NOMO-1 (cell line): ENCODE measurements around the gene ST8SIA1.
A peak's percentile ranks its signal among the peaks of the same experiment; 100 is the strongest.
"Not testable (repeated sequence)": the region's sequence is repeated elsewhere in the genome, so short reads cannot be mapped to it uniquely, and the experiment has no call there.

Source experiments
- DNase-seq, 2 experiments: peaks; one replicate each; lab custom pipeline; 2025; ENCODE audit not compliant: unreplicated experiment in 2 of 2; lab: John Stamatoyannopoulos, UW

ST8SIA1 gene, protein sequence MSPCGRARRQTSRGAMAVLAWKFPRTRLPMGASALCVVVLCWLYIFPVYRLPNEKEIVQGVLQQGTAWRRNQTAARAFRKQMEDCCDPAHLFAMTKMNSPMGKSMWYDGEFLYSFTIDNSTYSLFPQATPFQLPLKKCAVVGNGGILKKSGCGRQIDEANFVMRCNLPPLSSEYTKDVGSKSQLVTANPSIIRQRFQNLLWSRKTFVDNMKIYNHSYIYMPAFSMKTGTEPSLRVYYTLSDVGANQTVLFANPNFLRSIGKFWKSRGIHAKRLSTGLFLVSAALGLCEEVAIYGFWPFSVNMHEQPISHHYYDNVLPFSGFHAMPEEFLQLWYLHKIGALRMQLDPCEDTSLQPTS

DNA sequence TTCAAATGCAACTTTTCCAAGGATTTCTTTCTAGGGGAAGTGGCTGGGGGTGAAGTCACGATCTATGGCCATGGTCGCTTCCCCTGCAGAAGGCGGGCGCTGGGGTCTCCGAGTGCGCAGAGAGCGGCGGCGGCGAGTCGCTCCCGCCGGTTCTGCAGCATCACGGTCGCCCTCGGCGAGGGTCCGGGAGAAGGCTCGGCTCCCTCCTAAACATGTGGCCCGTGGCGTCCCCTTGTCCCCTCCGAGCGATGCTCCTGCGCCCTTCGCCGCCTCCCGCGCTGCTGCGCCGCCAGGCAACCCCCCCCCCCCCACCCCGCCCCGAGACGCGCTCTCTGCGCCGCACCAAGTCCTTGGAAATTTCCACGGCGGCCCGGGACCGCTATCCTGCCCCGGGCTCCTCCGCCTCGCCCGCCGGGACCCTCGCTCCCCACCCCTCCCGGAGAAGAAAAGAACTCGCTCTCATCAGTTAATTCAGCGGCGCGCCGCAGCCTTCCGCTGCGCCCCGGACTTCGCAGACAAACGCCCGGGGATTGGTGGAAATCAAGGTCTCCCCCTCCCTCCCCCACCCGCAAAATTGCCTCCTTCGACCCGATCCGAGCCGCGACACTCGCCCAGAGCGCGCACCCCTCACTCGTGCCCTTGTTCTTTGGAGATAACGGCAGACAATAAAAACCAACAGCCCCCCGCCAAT, at the start of gene ST8SIA1:
Gene ST8SIA1 (minus strand): TSS at position 298 of the 691 bp plus-strand sequence. CDS start 475 bp downstream, outside the sequence.
- DNase-seq, result no peak

DNA sequence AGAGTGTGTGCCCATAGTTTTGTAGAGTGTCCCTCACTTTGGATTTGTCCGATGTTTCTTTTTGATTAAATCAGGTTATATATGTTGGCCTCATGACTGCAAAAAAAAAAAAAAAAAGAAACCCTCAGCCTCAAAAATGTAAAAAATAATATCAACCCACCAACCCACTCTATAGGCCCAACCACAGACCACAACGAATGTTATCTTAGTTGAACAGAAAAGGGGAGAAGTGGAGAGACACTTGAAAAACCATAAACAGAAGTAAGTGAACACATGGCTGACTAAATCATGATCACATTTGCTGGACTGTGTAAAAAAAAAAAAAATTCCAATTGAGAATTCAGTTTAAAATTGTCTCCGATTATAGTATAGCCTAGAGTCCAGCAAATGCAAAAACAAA, 45.5 kb upstream of the ST8SIA1 start:
- DNase-seq, result no peak

DNA sequence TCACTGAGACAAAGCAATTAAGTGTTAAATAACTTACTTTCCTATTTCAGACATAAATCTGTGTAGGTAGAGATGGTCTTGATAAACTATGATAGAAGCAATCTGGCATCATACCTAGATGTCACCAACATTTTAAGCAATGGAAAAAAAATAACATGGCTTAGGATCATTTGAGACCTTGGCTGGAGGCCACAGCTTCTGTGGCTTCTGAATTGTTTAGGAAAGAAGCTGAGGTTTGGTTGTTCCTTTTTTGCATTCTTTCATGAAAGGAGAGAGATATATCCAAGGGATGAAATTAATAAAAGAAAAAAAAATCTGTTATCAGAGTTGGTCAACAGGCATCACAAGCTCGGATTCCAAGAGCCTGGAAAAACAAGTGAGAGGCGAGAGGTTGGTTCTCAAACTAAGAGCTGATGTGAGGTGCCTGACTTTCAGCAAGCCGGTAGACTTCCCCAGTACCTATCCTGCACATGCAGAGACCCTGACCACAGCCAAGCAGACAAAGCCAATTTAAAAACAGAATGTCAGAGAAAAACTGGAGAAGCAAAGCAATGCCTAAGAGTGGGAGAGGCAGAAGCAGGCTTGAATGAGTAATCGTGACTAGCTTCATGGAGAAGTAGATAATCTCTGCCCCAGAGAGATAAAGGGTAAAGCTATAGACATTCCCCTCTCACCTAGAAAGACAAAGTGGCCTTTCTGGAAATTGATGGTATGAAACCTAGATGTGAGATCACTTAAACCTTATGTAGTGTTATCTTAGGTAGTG, 43.4 kb upstream of the ST8SIA1 start:
- no peak for DNase-seq

DNA sequence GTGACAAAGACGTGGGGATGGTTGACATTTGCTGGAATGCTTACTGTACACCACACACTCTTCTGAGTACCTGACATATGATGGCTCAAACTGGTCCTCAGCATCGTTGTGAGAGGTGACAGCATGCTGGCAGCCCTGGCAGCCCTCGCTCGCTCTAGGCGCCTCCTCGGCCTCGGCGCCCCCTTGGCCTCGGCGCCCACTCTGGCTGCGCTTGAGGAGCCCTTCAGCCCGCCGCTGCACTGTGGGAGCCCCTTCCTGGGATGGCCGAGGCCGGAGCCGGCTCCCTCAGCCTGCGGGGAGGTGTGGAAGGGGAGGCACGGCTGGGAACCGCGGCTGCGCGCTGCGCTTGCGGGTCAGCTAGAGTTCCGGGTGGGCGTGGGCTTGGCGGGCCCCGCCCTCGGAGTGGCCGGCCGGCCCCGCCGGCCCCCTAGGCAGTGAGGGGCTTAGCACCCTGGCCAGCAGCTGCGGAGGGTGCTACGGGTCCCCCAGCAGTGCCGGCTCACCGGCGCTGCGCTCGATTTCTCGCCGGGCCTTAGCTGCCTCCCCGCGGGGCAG, 42.2 kb upstream of the ST8SIA1 start:
- DNase-seq, result not testable (repeated sequence)

DNA sequence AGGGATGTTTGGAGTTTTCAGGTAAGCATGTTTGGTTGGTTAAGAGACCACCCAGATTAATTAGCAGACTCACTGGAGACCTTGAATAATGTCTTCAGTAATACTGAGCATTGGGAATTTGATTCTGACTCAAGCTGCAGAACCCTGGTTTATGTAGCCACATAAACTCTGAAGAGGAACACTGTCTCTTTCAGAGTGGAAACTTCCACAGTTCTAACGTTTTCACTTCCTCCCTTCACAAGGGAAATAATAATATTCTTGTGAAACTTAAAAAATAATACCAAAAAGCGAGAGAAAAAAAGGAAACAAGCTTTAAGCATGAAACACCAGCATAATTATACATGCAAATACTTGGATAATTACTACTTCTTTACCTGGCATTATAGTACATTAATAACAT, 40.0 kb upstream of the ST8SIA1 start:
- peak in 1 of 2 experiments; percentile 82 for DNase-seq

DNA sequence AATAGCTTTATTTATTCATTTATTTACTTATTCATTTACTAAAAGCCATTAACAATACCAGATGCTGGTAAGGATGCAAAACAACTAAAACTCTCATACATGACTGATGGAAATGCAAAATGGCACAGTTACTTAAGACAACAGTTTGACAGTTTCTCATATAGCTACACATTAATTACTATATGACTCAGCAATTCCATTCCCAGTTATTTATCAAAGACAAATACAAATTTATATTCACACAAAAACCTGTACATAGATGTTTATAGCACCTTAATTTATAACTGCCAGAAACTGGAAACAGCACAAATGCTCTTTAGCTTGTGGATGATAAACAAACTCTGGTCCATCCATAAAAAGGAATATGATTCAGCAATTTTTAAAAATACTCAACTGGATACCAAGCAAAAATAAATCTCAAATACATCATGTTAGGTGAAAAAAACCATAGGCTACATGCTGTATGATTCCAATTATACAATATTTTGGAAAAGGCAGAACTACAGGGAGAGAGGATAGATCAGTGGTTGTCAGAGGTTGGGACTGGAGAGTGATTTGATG, 37.9 kb upstream of the ST8SIA1 start:
- no peak for DNase-seq

DNA sequence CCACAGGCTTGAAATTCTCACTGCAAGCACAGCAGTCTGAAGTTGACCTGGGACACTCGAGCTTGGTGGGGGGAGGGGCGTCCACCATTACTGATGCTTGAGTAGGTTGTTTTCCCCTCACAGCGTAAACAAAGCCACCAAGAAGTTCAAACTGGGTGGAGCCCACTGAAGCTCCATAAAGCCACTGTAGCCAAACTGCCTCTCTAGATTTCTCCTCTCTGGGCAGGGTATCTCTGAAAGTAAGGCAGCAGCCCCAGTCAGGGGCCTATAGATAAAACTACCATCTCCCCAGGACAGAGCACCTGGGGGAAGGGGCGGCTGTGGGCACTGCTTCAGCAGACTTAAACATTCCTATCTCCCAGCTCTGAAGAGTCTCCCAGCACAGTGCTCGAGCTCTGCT, 31.7 kb upstream of the ST8SIA1 start:
- DNase-seq, result no peak

DNA sequence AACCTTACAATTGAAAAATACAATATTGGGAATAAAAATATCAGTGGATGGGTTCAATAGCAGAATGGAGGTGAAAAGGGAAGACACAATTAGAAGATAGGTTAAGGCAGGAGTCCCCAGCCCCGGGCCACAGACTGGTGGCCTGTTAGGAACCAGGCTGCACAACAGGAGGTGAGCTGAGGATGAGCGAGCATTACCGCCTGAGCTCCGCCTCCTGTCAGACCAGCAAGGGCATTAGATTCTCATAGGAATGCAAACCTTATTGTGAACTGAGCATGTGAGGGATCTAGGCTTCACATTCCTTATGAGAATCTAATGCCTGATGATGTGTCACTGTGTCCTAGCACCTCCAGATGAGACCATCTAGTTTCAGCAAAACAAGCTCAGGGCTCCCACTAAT, 27.3 kb upstream of the ST8SIA1 start:
- DNase-seq, result no peak

DNA sequence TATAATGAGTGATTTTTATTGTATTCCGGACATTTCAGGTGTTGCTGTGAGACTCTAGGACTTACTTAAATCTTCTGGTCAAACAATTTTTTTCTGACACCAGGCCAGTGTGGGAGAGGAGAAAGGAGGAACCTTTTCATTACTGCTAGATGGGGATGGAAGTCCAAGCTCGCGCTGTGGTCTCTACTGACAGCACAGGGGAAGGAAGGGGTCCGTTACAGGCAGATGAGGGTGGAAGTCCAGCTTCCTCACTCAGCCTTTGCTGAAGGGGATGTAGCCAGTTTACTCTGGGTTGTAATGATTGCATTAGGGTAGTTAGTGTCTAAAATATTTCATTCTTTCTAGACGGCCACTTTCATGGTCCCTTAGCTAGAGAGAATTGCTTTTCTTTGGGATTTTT, 26.3 kb upstream of the ST8SIA1 start:
- DNase-seq, result peak; percentile 40 to 52

DNA sequence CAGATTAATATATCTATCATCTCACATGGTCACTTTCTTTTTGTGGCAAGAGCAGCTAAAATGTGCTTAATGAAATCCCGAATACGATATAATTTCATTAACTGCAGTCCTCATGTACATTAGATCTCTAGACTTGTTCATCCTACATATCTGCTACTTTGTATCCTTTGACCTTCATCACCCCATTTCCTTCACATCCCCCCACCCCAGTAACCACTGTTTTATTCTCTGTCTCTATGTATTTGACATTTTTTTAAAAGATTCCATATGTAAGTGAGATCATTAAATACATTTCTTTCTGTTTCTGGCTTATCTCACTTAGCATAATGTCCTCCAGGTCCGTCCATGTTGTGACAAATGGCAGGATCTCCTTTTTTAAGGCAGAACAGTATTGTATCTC, 23.0 kb upstream of the ST8SIA1 start:
- DNase-seq, result no peak

DNA sequence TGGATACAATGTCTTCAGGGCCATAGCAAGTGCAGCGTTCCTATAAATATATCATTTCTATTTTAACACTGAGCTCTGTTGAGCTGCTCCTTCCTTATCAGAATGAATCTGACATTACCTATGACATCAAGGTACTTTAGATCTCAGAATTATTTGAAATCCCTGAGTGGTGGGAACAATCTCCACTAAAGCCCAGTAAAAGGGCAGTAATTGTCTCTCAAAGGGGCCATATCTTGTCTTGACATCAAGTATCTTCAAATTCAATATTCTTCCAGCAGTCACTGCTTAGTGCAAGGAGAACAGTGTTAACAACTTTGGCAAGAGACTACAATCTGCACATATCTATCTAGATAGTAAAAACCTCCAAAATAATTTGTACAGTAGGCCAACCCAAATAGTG, 21.7 kb upstream of the ST8SIA1 start:
- DNase-seq, result no peak

DNA sequence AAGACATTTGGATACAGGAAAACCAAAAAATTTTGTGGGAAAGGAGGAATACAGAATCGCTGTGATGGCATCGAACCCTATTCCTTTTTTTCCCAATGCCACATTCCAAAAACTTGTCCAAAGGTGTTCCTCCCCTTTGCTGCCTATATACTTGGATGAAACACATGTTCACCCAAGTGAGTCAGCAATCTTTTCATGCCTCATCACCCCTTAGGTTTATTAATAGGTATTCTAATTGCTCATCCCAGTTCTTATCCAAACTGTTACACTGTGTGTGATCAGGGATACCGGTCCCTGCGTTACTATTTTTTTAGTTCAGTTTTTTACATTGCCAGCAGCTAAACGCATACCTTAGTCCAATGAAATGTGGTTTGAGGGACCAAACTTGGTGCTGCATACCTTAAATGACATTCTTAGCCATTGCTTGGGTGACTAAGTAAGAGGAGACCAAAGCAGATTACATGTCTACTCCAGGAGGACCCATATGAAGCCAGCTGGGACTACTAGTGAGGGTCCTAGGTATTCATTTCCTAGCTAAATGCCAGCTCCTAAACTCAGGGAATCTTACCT, 20.6 kb upstream of the ST8SIA1 start:
- no peak for DNase-seq

DNA sequence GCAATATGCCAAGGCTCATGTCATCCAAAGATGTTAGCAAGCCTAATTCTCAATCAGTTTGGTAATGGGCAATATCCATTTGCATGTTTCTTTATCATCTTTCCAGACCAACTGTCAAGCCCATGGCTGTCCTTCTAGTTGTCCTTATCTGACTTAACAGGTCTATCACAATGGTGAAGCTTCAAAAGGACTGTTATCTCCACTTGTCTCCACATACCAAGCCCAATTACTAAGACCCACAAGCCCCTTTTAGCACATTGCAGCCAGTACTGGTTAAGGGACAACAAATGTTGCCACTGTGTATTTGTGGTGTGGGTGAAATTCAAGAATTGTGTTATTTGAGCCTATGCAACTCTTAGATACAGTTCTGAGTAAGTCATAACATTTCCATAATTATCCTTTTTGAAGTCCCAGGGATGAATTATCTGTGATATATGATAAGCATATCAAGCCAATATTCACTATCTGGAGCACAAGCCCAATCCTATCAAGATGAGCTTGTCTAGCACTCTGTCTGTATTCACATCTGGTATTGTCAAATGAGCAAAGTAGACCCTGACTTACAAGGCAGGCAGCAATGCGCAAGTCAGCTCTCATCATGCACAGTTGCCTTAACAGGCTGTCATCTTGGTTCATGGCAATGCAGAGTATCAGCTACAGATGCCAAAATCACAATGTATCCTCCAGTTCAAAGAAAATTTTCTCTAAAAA, 19.3 kb upstream of the ST8SIA1 start:
- DNase-seq, result no peak

DNA sequence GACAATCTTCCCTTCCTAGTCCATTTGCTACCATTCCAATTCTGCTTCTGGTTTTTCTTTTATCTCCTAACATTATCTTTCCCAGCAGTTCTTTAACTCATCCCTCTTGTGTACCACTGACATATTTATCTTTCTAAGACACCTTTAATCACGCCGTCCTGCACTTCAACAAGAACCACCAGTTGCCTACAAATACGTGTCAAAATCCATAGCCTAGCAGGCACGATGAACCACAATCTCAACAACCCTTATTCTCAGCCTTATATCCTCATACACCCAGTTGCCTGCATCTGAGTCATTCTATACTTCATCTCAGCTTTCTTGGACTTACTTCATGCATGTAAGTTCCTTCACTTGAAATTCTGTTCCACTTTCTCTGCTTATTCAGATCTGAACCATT, 16.4 kb upstream of the ST8SIA1 start:
- no peak for DNase-seq

DNA sequence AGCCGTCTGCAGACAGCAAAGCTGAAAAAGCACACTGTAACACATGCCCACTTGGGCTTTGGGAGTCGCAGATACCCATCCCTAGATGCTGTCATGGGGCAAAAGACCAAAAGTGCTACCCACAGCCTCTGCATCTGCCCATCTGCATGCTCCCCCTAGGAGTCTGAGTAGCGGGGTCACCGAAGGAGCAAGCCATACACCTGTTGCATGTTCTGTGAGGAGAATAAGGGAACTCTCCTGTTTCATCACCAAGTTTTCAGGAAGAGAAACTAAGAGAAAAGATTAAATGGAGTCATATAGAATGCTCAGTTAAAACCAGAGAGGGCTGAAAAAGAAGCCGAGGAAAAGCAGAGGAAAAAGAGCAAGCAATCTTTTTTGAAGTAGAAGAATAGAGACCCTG, 13.7 kb upstream of the ST8SIA1 start:
- peak in 1 of 2 experiments; percentile 62 for DNase-seq

DNA sequence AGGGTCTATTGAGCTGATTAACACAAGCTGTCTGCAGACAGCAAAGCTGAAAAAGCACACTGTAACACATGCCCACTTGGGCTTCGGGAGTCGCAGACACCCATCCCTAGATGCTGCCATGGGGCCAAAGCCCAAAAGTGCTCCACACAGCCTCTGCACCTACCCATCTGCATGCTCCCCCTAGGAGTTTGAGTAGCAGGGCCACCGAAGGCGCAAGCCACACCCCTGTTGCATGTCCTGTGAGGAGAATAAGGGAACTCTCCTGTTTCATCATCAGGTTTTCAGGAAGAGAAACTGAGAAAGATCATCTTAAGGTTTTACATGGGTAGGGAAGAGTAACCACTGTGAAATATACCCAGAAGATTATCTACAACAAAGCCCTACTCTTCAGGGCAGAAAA, 5.6 kb upstream of the ST8SIA1 start:
- DNase-seq, result peak; percentile 81 to 93

DNA sequence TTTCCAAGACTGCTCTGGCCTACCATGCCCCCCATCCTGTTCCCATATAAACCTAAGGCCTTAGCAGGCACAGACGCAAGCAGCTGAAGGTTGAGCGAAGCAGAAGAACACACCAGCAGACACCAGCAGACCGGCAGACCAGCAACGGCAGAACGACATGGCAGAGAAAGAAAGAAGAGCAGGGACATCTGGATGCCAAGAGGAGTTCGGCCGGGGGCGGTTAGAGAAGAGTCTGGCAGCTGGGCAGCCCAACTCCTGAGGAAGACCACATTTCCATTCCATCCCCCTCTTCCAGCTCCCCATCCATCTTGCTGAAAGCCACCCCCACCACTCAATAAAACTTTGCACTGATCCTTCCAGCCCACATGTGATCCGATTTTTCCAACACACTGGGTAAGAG, 5.2 kb upstream of the ST8SIA1 start:
- DNase-seq, result no peak

DNA sequence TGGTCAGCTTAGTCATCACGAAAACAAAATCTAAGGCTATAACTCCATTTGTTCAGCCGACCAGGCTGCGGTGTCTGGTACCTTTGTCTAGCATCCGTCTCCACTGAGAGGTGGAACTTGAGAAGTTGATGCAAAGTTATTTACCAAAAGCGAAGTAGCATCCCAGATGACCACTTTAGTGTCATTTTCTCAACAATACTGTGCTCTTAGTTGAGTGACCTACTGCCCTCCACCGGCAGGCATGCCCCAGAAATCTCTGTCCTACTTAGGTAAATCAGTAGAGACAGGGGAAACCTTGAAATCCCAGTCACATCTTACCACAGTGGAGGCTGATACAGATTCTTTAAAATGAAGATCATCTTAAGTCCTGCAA, 1.3 kb upstream of the ST8SIA1 start:
- peak in 1 of 2 experiments; percentile 36 for DNase-seq

DNA sequence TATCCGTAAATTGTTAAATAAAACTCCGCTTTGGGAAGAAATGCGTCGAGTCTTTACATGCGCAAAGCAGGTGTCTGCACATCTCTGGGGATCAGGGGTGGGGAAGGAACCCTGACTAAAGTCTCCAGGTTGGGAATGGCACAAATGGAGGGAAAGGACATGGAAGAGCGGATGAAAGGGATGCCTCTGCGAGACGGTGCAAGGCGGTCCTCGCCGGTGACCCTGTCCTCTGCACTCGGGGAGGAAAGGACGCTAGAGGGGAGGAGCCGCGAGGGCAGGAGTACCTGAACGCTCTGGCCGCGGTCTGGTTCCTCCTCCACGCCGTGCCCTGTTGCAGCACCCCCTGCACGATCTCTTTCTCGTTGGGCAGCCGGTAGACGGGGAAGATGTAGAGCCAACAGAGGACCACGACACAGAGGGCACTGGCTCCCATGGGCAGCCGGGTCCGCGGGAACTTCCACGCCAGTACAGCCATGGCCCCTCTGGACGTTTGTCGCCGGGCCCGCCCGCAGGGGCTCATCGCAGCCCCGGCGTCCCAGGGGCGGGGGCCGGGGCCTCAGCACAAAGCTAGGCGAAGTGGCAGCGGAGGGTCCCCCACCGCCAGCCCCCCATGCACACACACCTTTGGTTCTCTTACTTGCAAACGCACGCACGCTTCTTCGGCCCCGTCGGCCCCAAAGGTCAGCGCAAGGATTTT, 646 bp downstream of the ST8SIA1 start:
- DNase-seq, result no peak
